Measurements from ENCODE around the gene LIPH. TPM values are rescaled to one million over a fixed set of nuclear protein-coding genes. Genes with fewer than 3 reads are reported as not detected.

Gene LIPH
- total and polyA plus RNA-seq, 11 donors, result 0.04 to 1.4 (median 0.36) TPM

GRCh38 chr3:185561958-185562357, 9.6 kb upstream of the LIPH start:
- Histone ChIP-seq H3K27ac (peak overlapping the region in 1 of 12 donors; percentile 48), H3K36me3 (no peaks in the 10 kb centered on the region), H3K27me3 (peaks cover 0 to 22% (median 0%) of the 10 kb centered on the region in 9 donors), H3K4me1 (peaks cover 0 to 19% (median 0%) of the 10 kb centered on the region in 12 donors), H3K4me3 (peak overlapping the region in 1 of 12 donors; percentile 29), H3K9me3 (no peaks in the 10 kb centered on the region)
- intact Hi-C loops (cut with DNase I), result no loop called here
- ATAC-seq, result peak in 1 of 4 donors; percentile 30
- 42 to 48% (median 44%) methylated on average over 5 of the region's 5 CpGs for WGBS, 4 donors
- TF ChIP-seq POLR2A (IDR thresholded peaks at IDR 0.05) (no peak), CTCF (IDR thresholded peaks at IDR 0.05) (no peak)
- DNase-seq, result no peak

- peak in 3 of 5 donors; percentile 30 to 66 (median 44) for DNase-seq
- peak overlapping the region in 1 of 12 donors; percentile 29 for H3K4me3 ChIP-seq
- WGBS, 4 donors, result 78 to 86% (median 80%) methylated on average over 8 of the region's 8 CpGs
- no peaks in the 10 kb centered on the region for H3K36me3 ChIP-seq
- H3K27me3 ChIP-seq, result peaks cover 0 to 22% (median 0%) of the 10 kb centered on the region in 9 donors
- H3K27ac ChIP-seq, result peak overlapping the region in 1 of 12 donors; percentile 48
- intact Hi-C loops (cut with DNase I), result no loop called here
- peaks cover 0 to 19% (median 0%) of the 10 kb centered on the region in 12 donors for H3K4me1 ChIP-seq
- H3K9me3 ChIP-seq, result no peaks in the 10 kb centered on the region
- ATAC-seq, result peak in 1 of 4 donors; percentile 41
- TF ChIP-seq CTCF (IDR thresholded peaks at IDR 0.05) (no peak), POLR2A (IDR thresholded peaks at IDR 0.05) (no peak)
These were observed 9.1 kb upstream of the LIPH start for GRCh38 chr3:185561374-185561943.

- intact Hi-C loops (cut with DNase I), result no loop called here
- Histone ChIP-seq H3K27ac (no peak overlapping the region), H3K36me3 (no peaks in the 10 kb centered on the region), H3K9me3 (no peaks in the 10 kb centered on the region), H3K27me3 (peaks cover 0 to 22% (median 0%) of the 10 kb centered on the region in 9 donors), H3K4me3 (no peak overlapping the region), H3K4me1 (peaks cover 0 to 19% (median 0%) of the 10 kb centered on the region in 12 donors)
- TF ChIP-seq POLR2A (IDR thresholded peaks at IDR 0.05), result no peak
- TF ChIP-seq CTCF (IDR thresholded peaks at IDR 0.05), result no peak
- no peak for ATAC-seq
- DNase-seq, result no peak
- 70 to 80% (median 75%) methylated on average over 13 of the region's 13 CpGs for WGBS, 4 donors
These were observed 8.3 kb upstream of the LIPH start for GRCh38 chr3:185560676-185561075.

- Histone ChIP-seq H3K4me3 (no peak overlapping the region), H3K9me3 (no peaks in the 10 kb centered on the region), H3K27ac (no peak overlapping the region), H3K27me3 (peaks cover 0 to 22% (median 0%) of the 10 kb centered on the region in 9 donors), H3K4me1 (peaks cover 0 to 19% (median 0%) of the 10 kb centered on the region in 12 donors), H3K36me3 (no peaks in the 10 kb centered on the region)
- intact Hi-C loops (cut with DNase I), result loop anchor here in 9 of 10 donors (5.0 to 10.0 kb wide), 5 partner anchors 37 to 207 kb away; partner anchors contain the start of genes TMEM41A (in 8 of the 9) and MAP3K13 (in 1 of the 9)
- TF ChIP-seq POLR2A (IDR thresholded peaks at IDR 0.05), result no peak
- no peak for TF ChIP-seq CTCF (IDR thresholded peaks at IDR 0.05)
- no peak for ATAC-seq
- WGBS, 4 donors, result 85 to 88% (median 88%) methylated on average over 12 of the region's 12 CpGs
- DNase-seq, result no peak
These were observed 7.3 kb upstream of the LIPH start for GRCh38 chr3:185559706-185560090.
